Keratinocyte (primary cell): ENCODE data around the gene SLC22A24. TPM values are rescaled to one million over a fixed set of nuclear protein-coding genes. Genes with fewer than 3 reads are reported as not detected.

Source experiments
- DNase-seq: peaks from one replicate; pipeline ENCODE4 v3.0.0-alpha.2; 2011; ENCODE audit warnings: low read depth, missing footprints, low spot score
- FAIRE-seq: peaks from 2 replicates; lab custom pipeline; 2011; peaks lifted over from hg19 to GRCh38; lab: Jason Lieb, UNC
- H2AFZ ChIP-seq: 2 replicates; pipeline ENCODE4 v1.6.0; 2012; ENCODE audit warnings: low read length, control low read depth, inconsistent platforms; ENCODE audit not compliant: control insufficient read depth
- H3K27ac ChIP-seq: 2 replicates; pipeline ENCODE4 v1.5.1; 2011; ENCODE audit warnings: low read length; ENCODE audit not compliant: control insufficient read depth, insufficient read depth
- H3K27me3 ChIP-seq: 3 replicates; pipeline ENCODE4 v1.6.0; 2011; ENCODE audit warnings: low read length; ENCODE audit not compliant: control insufficient read depth, insufficient read depth; ENCODE audit errors: extremely low read depth
- H3K36me3 ChIP-seq, 2 experiments: 2 replicates in 1 of 2; 3 replicates in 1 of 2; pipeline ENCODE4 v1.5.1; 2011; ENCODE audit warnings: low read length in 2 of 2, mild to moderate bottlenecking in 1 of 2; ENCODE audit not compliant: control insufficient read depth in 2 of 2, insufficient read depth in 2 of 2; ENCODE audit errors: extremely low read depth in 1 of 2
- H3K4me1 ChIP-seq: 3 replicates; pipeline ENCODE4 v1.5.1; 2011; ENCODE audit warnings: low read length; ENCODE audit not compliant: control insufficient read depth, insufficient read depth; ENCODE audit errors: extremely low read depth
- H3K4me2 ChIP-seq: 3 replicates; pipeline ENCODE4 v1.6.0; 2011; ENCODE audit warnings: low read depth, low read length; ENCODE audit not compliant: control insufficient read depth, insufficient read depth; ENCODE audit errors: extremely low read depth
- H3K4me3 ChIP-seq, 3 experiments: fragments of 200-600 bp in 1 of 3; sonication (generic) in 1 of 3; 2 replicates in 2 of 3; 3 replicates in 1 of 3; pipeline ENCODE4 v1.5.1; 2011 to 2016; ENCODE audit warnings: low read length in 3 of 3, mild to moderate bottlenecking in 3 of 3, control low read depth in 2 of 3, inconsistent platforms in 1 of 3, low read depth in 1 of 3, mixed read lengths in 1 of 3, mixed run types in 1 of 3, moderate library complexity in 1 of 3; ENCODE audit not compliant: control insufficient read depth in 2 of 3, insufficient read depth in 2 of 3; ENCODE audit errors: extremely low read depth in 1 of 3
- H3K79me2 ChIP-seq: 2 replicates; pipeline ENCODE4 v1.6.0; 2012; ENCODE audit warnings: low read length; ENCODE audit not compliant: control insufficient read depth, insufficient read depth
- H3K9ac ChIP-seq: 3 replicates; pipeline ENCODE4 v1.6.0; 2011; ENCODE audit warnings: low read length; ENCODE audit not compliant: control insufficient read depth, insufficient read depth; ENCODE audit errors: extremely low read depth
- H3K9me1 ChIP-seq: 3 replicates; pipeline ENCODE4 v1.6.0; 2011; ENCODE audit warnings: low read length; ENCODE audit not compliant: control insufficient read depth, insufficient read depth; ENCODE audit errors: extremely low read depth
- H3K9me3 ChIP-seq: 2 replicates; pipeline ENCODE4 v1.5.1; 2012; ENCODE audit warnings: low read depth, low read length; ENCODE audit not compliant: control insufficient read depth
- H4K20me1 ChIP-seq: 3 replicates; pipeline ENCODE4 v1.6.0; 2011; ENCODE audit warnings: low read length; ENCODE audit not compliant: control insufficient read depth, insufficient read depth; ENCODE audit errors: extremely low read depth
- CTCF ChIP-seq, 3 experiments: IDR thresholded peaks in 1 of 3; conservative IDR thresholded peaks in 1 of 3; optimal IDR thresholded peaks in 1 of 3; 2 replicates in 2 of 3; 3 replicates in 1 of 3; pipeline versions ENCODE3 to v1.5.1; 2011; ENCODE audit warnings: low read length in 3 of 3, mild to moderate bottlenecking in 3 of 3, moderate library complexity in 2 of 3, control low read depth in 1 of 3, inconsistent platforms in 1 of 3; ENCODE audit not compliant: insufficient read depth in 2 of 3; ENCODE audit errors: extremely low read depth in 1 of 3
- EZH2 ChIP-seq: IDR thresholded peaks from one replicate; pipeline ENCODE4 v1.6.1; 2012; ENCODE audit warnings: inconsistent platforms, mild to moderate bottlenecking, low read length, moderate library complexity
- dilution Hi-C: fragments of 300-500 bp; cut with MboI; formaldehyde crosslinking; loops from one replicate; pipeline ENCODE4 v1.7.0; 2020; ENCODE audit warnings: low sequenced_read_pairs; ENCODE audit not compliant: extremely low pct_ligation_motif_present
- polyA plus RNA-seq, 5 experiments: library from polyadenylated mRNA; depleted of rRNA in 3 of 5; stranded (reverse) in 3 of 5; stranded (forward) in 1 of 5; unstranded in 1 of 5; fragments of >200 nt; gene quantifications; 1 replicate in 1 of 5; 2 replicates in 3 of 5; 3 replicates in 1 of 5; pipeline versions ENCODE4 v1.2.1 to v1.2.3, GENCODE V29; 2011 to 2012; ENCODE audit warnings: missing spikeins in 2 of 5, low read depth in 1 of 5, low replicate concordance in 1 of 5

SLC22A24 gene
- polyA plus RNA-seq, 1 donor (not counting 4 experiments of a cell fraction or from before 2014, with no cell fraction given) = not detected

GRCh38 chr11:63165706-63166310 lies 21.8 kb upstream of the SLC22A24 start:
- no peaks in the 10 kb centered on the region for H3K27me3 ChIP-seq
- H4K20me1 ChIP-seq = no peaks in the 10 kb centered on the region
- H3K9me1 ChIP-seq = no peaks in the 10 kb centered on the region
- no peak for DNase-seq
- no peaks in the 10 kb centered on the region for H3K36me3 ChIP-seq
- FAIRE-seq = no peak
- dilution Hi-C loops = no loop called here
- H3K9me3 ChIP-seq = no peaks in the 10 kb centered on the region
- TF ChIP-seq EZH2 (no peak), CTCF (optimal IDR thresholded peaks at IDR 0.05 in 1 of 3, IDR thresholded peaks at IDR 0.05 in 1 of 3, conservative IDR thresholded peaks at IDR 0.05 in 1 of 3; ENCODE audit: extremely low read depth in 1 of 3, insufficient read depth in 2 of 3, low read length in 3 of 3) (no peak)
- no peaks in the 10 kb centered on the region for H3K4me1 ChIP-seq
- H3K27ac ChIP-seq = no peak overlapping the region
- H2AFZ ChIP-seq = no peak overlapping the region
- no peak overlapping the region for H3K4me2 ChIP-seq
- H3K79me2 ChIP-seq = no peaks in the 10 kb centered on the region
- no peak overlapping the region for H3K9ac ChIP-seq
- no peak overlapping the region for H3K4me3 ChIP-seq

- no peak overlapping the region for H3K27ac ChIP-seq
- no peak overlapping the region for H2AFZ ChIP-seq
- no peaks in the 10 kb centered on the region for H3K9me3 ChIP-seq
- dilution Hi-C loops = no loop called here
- H3K9me1 ChIP-seq = no peaks in the 10 kb centered on the region
- H4K20me1 ChIP-seq = no peaks in the 10 kb centered on the region
- H3K4me3 ChIP-seq = no peak overlapping the region
- H3K27me3 ChIP-seq = peaks cover 7% of the 10 kb centered on the region
- H3K36me3 ChIP-seq = no peaks in the 10 kb centered on the region
- H3K4me2 ChIP-seq = no peak overlapping the region
- H3K9ac ChIP-seq = no peak overlapping the region
- H3K4me1 ChIP-seq = no peaks in the 10 kb centered on the region
- FAIRE-seq (no peak), DNase-seq (no peak)
- no peaks in the 10 kb centered on the region for H3K79me2 ChIP-seq
- TF ChIP-seq EZH2 (no peak), CTCF (optimal IDR thresholded peaks at IDR 0.05 in 1 of 3, IDR thresholded peaks at IDR 0.05 in 1 of 3, conservative IDR thresholded peaks at IDR 0.05 in 1 of 3; ENCODE audit: extremely low read depth in 1 of 3, insufficient read depth in 2 of 3, low read length in 3 of 3) (no peak)
These were observed 11.8 kb upstream of the SLC22A24 start for GRCh38 chr11:63155794-63156193.
